ENCODE measurements around the gene KIF3C. TPM values are rescaled to one million over a fixed set of nuclear protein-coding genes. Genes with fewer than 3 reads are reported as not detected.

The KIF3C gene
- total and polyA plus RNA-seq, 4 donors, result 26.2 to 133 (median 94.0) TPM

- Histone ChIP-seq H3K4me1 (ENCODE audit: control insufficient read depth, insufficient read depth, low read length) (peaks cover 4% of the 10 kb centered on the region), H3K9me3 (ENCODE audit: control insufficient read depth, insufficient read depth, low read length) (no peaks in the 10 kb centered on the region), H3K4me3 (ENCODE audit: low read depth, low read length) (peak overlapping the region; percentile 84), H3K27ac (ENCODE audit: low read depth, low read length) (peak overlapping the region; percentile 95), H3K27me3 (ENCODE audit: control insufficient read depth, insufficient read depth, low read length) (no peaks in the 10 kb centered on the region), H3K36me3 (ENCODE audit: control insufficient read depth, insufficient read depth, low read length) (peaks cover 12% of the 10 kb centered on the region)
- 0% methylated on average over 59 of the region's 64 CpGs for WGBS (ENCODE audit: insufficient coverage)
- peak in 3 of 6 donors; percentile 63 to 91 (median 84) for DNase-seq (ENCODE audit: low read depth in 4 of 6, low spot score in 6 of 6)
These were observed 104.6 kb downstream of the KIF3C start for GRCh38 chr2:25877431-25878360.

Small RNA genes within 50 kb of the gene (small RNA-seq; reads per million reads assigned to genes)
- gene NDUFB4P4 (ENCODE audit: low replicate concordance) (not detected), gene UQCRHP2 (ENCODE audit: low replicate concordance) (not detected)

Other genes starting within 250 kb of the KIF3C start
- gene ASXL2, start 104.0 kb downstream of the KIF3C start, total RNA-seq, result 10 to 100 TPM; 11.3 to 13.2 TPM
- 10 to 100 TPM in 1 of 2 donors, 1 to 10 TPM in 1; 7.0 to 11.2 TPM for gene ASXL2, start 104.0 kb downstream of the KIF3C start, polyA plus RNA-seq (ENCODE audit: insufficient read length in 2 of 2)
- gene RAB10, start 51.6 kb upstream of the KIF3C start, total RNA-seq, result 100 to 1,000 TPM in 1 of 2 donors, 10 to 100 TPM in 1; 80.8 to 120 TPM
- 100 to 1,000 TPM; 146 to 194 TPM for gene RAB10, start 51.6 kb upstream of the KIF3C start, polyA plus RNA-seq (ENCODE audit: insufficient read length in 2 of 2)
- 10 to 100 TPM in 1 of 2 donors, 1 to 10 TPM in 1; 8.7 to 11.0 TPM for gene GAREM2, start 190.6 kb upstream of the KIF3C start, total RNA-seq
- 10 to 100 TPM; 46.6 to 63.2 TPM for gene GAREM2, start 190.6 kb upstream of the KIF3C start, polyA plus RNA-seq (ENCODE audit: insufficient read length in 2 of 2)

All from spinal cord (tissue), 10 donors.